Activated B cell treated with CpG ODN at 0.5 μM for 24 hours (primary cell): ENCODE data around the gene KLHL22. TPM values are rescaled to one million over a fixed set of nuclear protein-coding genes. Genes with fewer than 3 reads are reported as not detected.

Experiments used
- ATAC-seq: fragments of 200-7000 bp; cut with Tn5 transposase; one replicate; pipeline ENCODE4 v1.10.0; 2021; ENCODE audit warnings: low read depth, mild to moderate bottlenecking, moderate library complexity
- CTCF ChIA-PET: fragments of 350-600 bp; sonication (Branson Sonifier 250); formaldehyde crosslinking; loops from one replicate; lab custom pipeline; 2021; ENCODE audit warnings: antibody characterized with exemption; lab: Charles Lee
- POLR2A ChIA-PET: fragments of 350-600 bp; sonication (Branson Sonifier 250); formaldehyde crosslinking; loops from one replicate; lab custom pipeline; 2021; ENCODE audit warnings: antibody characterized with exemption; lab: Charles Lee
- DNase-seq: peaks from one replicate; pipeline ENCODE4 v3.0.0; 2022
- H3K27ac Mint-ChIP-seq: one replicate; pipeline ENCODE4 v1.8.0; 2020; ENCODE audit warnings: mixed read lengths
- H3K27me3 Mint-ChIP-seq: one replicate; pipeline ENCODE4 v1.8.0; 2021; ENCODE audit warnings: mixed read lengths
- H3K36me3 Mint-ChIP-seq: one replicate; pipeline ENCODE4 v1.8.0; 2021; ENCODE audit warnings: low read depth, mixed read lengths
- H3K4me1 Mint-ChIP-seq: one replicate; pipeline ENCODE4 v1.8.0; 2021; ENCODE audit warnings: mixed read lengths
- H3K4me3 Mint-ChIP-seq: one replicate; pipeline ENCODE4 v1.8.0; 2020; ENCODE audit warnings: mild to moderate bottlenecking, mixed read lengths
- H3K9me3 Mint-ChIP-seq: one replicate; pipeline ENCODE4 v1.8.0; 2020; ENCODE audit warnings: mixed read lengths
- intact Hi-C: fragments of 100-400 bp; cut with micrococcal nuclease; formaldehyde crosslinking; loops from one replicate; pipeline ENCODE4 v1.15.1; 2024
- total RNA-seq: library from RNA; stranded (reverse); gene quantifications from 2 replicates; pipeline ENCODE4 v1.2.3, GENCODE V29; 2022
- TF ChIP-seq, protein P1 (sequence below): fragments of 200-600 bp; IDR thresholded peaks from one replicate; pipeline ENCODE4 v1.8.0; 2022; ENCODE audit warnings: antibody characterized with exemption, mild to moderate bottlenecking

KLHL22 gene
- total RNA-seq, 1 donor from 2014 or later, result 26.1 TPM

DNA sequence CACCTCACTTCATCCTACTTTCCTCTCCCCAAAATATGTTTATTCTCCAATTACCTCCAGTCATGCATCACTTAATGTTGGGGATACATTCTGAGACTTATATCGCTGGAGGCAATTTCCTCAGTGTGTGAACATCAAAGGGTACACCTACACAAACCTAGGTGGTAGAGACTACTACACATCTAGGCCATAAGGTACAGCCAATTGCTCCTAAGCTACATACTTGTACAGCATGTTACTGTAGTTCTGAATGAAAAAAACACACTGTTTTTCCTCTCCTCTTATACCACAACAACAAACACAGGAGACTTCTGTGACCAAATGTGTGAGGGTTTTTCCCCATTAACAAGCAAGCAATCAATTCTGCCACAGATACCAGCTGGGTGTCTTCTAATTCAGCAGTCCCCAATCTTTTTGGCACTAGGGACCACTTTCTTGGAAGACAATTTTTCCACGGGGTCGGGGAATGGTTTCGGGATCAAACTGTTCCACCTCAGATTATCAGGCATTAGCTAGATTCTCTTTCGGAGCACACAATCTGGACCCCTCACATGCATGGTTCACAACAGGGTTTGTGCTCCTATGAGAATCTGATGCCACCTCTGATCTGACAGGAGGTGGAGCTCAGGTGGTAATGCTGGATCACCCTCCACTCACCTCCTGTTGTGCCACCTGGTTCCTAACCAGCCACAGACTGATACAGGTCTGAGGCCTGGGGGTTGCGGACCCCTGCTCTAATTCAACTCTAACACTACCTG lies 5.2 kb downstream of the KLHL22 start:
- TF ChIP-seq, protein P1, sequence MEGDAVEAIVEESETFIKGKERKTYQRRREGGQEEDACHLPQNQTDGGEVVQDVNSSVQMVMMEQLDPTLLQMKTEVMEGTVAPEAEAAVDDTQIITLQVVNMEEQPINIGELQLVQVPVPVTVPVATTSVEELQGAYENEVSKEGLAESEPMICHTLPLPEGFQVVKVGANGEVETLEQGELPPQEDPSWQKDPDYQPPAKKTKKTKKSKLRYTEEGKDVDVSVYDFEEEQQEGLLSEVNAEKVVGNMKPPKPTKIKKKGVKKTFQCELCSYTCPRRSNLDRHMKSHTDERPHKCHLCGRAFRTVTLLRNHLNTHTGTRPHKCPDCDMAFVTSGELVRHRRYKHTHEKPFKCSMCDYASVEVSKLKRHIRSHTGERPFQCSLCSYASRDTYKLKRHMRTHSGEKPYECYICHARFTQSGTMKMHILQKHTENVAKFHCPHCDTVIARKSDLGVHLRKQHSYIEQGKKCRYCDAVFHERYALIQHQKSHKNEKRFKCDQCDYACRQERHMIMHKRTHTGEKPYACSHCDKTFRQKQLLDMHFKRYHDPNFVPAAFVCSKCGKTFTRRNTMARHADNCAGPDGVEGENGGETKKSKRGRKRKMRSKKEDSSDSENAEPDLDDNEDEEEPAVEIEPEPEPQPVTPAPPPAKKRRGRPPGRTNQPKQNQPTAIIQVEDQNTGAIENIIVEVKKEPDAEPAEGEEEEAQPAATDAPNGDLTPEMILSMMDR, result no peak
- POLR2A ChIA-PET, result no interaction called here
- no peak for ATAC-seq
- H3K27me3 Mint-ChIP-seq, result no peaks in the 10 kb centered on the region
- CTCF ChIA-PET, result no interaction called here
- H3K4me1 Mint-ChIP-seq, result peaks cover 32% of the 10 kb centered on the region
- peaks cover 23% of the 10 kb centered on the region for H3K36me3 Mint-ChIP-seq
- intact Hi-C loops, result no loop called here
- H3K27ac Mint-ChIP-seq, result no peak overlapping the region
- no peak for DNase-seq
- no peak overlapping the region for H3K4me3 Mint-ChIP-seq
- H3K9me3 Mint-ChIP-seq, result no peaks in the 10 kb centered on the region

DNA sequence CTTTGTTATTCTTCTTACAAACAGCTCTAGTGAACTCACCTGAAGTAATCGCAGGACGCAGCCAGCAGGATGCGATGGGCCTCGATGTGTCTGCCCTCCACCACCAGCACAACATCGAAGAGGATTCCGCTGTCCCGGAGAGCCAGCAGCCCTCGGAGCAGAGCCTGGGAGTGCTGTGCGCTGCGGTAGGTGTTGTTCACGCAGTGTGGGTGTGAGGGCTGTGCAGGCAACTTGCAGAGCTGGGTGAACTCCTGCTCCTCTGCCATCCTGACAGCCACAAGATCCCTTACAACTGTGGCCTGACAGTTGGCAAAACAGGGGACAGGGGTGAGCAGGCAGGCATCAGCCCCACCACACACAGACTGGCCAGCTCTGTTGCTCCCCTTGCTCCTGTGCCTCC lies 6.6 kb downstream of the KLHL22 start:
- intact Hi-C loops, result no loop called here
- TF ChIP-seq, protein P1, result no peak
- no peak overlapping the region for H3K27ac Mint-ChIP-seq
- H3K4me1 Mint-ChIP-seq, result peaks cover 24% of the 10 kb centered on the region
- ChIA-PET CTCF (no interaction called here), POLR2A (interaction anchor here (0.6 kb wide), 1 partner anchor 23 kb away, joined by 13 read pairs; no protein-coding TSS in a partner anchor)
- H3K27me3 Mint-ChIP-seq, result no peaks in the 10 kb centered on the region
- DNase-seq, result no peak
- H3K36me3 Mint-ChIP-seq, result peaks cover 23% of the 10 kb centered on the region
- ATAC-seq, result no peak
- H3K9me3 Mint-ChIP-seq, result no peaks in the 10 kb centered on the region
- H3K4me3 Mint-ChIP-seq, result no peak overlapping the region

DNA sequence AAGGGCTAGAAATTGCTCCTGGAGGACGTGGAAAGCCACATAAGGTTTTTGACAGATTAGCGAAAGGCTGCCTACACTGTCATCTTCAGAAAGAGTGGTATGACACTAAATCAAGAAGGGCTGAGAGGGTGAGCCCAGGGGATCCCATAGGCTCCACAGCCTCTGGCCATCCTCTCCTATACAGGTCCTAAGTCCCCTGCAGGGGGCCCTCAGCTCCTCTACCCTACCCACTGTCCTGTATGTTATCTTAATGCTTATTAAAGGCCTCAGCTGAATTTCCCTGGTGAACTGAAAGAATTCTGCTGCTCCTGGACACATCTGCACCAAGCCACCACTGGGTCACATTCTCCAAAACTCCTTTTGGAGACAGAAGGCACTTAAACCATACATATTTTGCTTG lies 7.9 kb downstream of the KLHL22 start:
- ChIA-PET POLR2A (no interaction called here), CTCF (no interaction called here)
- TF ChIP-seq, protein P1, result no peak
- intact Hi-C loops, result no loop called here
- Mint-ChIP-seq H3K9me3 (no peaks in the 10 kb centered on the region), H3K4me3 (no peak overlapping the region), H3K4me1 (peaks cover 16% of the 10 kb centered on the region), H3K27me3 (no peaks in the 10 kb centered on the region), H3K36me3 (peaks cover 35% of the 10 kb centered on the region), H3K27ac (no peak overlapping the region)
- DNase-seq (no peak), ATAC-seq (no peak)

DNA sequence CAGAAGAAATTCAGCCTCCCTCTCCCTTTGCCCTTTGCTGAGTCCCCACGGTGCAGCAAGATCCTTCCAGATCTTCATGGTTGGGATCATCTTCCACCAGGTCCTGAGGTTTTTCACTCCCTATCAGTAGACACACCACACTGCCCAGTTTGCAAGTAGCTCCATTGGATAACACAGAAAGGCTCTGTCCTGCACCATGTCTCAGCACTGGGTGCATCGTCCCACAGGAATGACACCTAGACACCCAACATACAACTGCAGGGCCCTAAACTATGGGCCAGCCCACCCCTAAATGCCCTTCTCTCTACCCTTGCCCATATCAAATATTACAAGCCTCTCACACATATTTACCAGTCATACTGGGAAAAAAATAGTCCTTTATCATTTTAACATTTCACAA lies 9.4 kb downstream of the KLHL22 start:
- H3K27ac Mint-ChIP-seq, result no peak overlapping the region
- intact Hi-C loops, result no loop called here
- H3K9me3 Mint-ChIP-seq, result no peaks in the 10 kb centered on the region
- DNase-seq (no peak), ATAC-seq (no peak)
- no peaks in the 10 kb centered on the region for H3K27me3 Mint-ChIP-seq
- H3K4me1 Mint-ChIP-seq, result peaks cover 10% of the 10 kb centered on the region
- ChIA-PET CTCF (no interaction called here), POLR2A (interaction anchor here (0.7 kb wide), 1 partner anchor 82 kb away, joined by 3 read pairs; no protein-coding TSS in a partner anchor)
- H3K36me3 Mint-ChIP-seq, result peaks cover 36% of the 10 kb centered on the region
- TF ChIP-seq, protein P1, result no peak
- H3K4me3 Mint-ChIP-seq, result no peak overlapping the region

DNA sequence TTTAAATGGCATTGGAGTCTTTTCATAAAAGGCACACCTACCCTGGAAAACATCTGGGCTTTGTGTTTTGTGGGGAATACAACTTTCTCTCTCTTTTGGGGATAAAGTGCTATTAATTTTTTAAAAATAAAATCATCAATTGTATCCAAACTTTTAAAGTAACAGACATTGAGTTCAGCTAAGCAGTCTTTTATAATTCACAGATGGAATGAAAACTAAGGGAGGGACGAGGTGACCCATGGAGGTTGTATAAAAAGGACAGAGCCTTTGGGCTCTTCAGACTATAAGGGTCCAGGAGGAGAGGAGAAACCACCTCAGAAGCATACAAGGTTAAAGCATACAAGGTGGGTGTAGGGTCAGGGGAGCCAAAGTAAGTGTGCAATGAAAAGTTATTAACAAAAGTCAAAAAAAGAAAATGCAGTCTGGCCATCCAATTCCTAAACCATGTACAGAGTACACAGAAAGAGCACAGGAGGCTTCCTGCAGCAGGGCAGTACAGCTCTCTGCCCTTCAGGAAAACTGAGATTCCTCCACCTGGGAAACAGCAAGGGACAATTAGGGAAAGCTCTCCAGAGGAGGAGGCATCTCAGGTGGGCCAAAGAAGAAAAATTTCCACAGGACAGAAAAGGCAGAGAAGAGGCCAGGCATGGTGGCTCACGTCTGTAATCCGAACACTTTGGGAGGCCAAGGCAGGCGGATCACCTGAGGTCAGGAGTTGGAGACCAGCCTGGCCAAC lies 10.5 kb downstream of the KLHL22 start:
- POLR2A ChIA-PET, result interaction anchor here (0.6 to 1.3 kb wide), 3 partner anchors 14 to 22 kb away, joined by 3 to 8 read pairs (median 3); no protein-coding TSS in a partner anchor
- no peaks in the 10 kb centered on the region for H3K9me3 Mint-ChIP-seq
- no peak overlapping the region for H3K4me3 Mint-ChIP-seq
- TF ChIP-seq, protein P1, result no peak
- no peaks in the 10 kb centered on the region for H3K27me3 Mint-ChIP-seq
- CTCF ChIA-PET, result no interaction called here
- peaks cover 8% of the 10 kb centered on the region for H3K4me1 Mint-ChIP-seq
- ATAC-seq, result no peak
- DNase-seq, result no peak
- intact Hi-C loops, result no loop called here
- peaks cover 36% of the 10 kb centered on the region for H3K36me3 Mint-ChIP-seq
- no peak overlapping the region for H3K27ac Mint-ChIP-seq
